Right lung (tissue), 5 donors: ENCODE data around the gene ARFGAP1. TPM values are rescaled to one million over a fixed set of nuclear protein-coding genes. Genes with fewer than 3 reads are reported as not detected.

Experiments
- DNase-seq, 2 donors: peaks; one replicate each; pipeline ENCODE4 v3.0.0-alpha.2; 2013
- polyA plus RNA-seq, 5 donors: library from polyadenylated mRNA; unstranded; fragments of 120-200 nt; gene quantifications; one replicate each; pipeline versions ENCODE4 v1.2.1 to v1.2.3, GENCODE V29; 2013; ENCODE audit warnings: inconsistent platforms in 1 of 5, low replicate concordance in 1 of 5; ENCODE audit not compliant: insufficient read length in 5 of 5, insufficient read depth in 1 of 5

The ARFGAP1 gene
- polyA plus RNA-seq, 5 donors: 50.4 to 83.7 (median 64.2) TPM

DNA sequence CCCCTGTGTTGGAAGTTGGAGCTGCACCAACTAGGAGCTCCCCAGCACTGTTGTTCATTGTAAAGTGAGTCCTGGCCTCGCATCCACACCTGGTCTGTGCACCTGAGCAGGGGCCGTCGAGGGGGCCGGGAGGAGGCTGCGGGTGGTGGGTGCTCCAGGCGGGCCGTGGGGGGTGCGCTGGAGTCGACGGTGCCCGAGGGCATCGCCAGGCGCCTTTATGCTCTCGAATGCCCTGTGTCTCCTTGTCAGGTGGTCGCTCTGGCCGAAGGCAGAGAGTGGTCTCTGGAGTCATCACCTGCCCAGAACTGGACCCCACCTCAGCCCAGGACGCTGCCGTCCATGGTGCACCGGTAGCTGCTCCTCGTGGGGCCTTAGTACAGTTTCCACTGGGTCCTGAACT is 4.3 kb downstream of the ARFGAP1 start:
- DNase-seq: no peak

DNA sequence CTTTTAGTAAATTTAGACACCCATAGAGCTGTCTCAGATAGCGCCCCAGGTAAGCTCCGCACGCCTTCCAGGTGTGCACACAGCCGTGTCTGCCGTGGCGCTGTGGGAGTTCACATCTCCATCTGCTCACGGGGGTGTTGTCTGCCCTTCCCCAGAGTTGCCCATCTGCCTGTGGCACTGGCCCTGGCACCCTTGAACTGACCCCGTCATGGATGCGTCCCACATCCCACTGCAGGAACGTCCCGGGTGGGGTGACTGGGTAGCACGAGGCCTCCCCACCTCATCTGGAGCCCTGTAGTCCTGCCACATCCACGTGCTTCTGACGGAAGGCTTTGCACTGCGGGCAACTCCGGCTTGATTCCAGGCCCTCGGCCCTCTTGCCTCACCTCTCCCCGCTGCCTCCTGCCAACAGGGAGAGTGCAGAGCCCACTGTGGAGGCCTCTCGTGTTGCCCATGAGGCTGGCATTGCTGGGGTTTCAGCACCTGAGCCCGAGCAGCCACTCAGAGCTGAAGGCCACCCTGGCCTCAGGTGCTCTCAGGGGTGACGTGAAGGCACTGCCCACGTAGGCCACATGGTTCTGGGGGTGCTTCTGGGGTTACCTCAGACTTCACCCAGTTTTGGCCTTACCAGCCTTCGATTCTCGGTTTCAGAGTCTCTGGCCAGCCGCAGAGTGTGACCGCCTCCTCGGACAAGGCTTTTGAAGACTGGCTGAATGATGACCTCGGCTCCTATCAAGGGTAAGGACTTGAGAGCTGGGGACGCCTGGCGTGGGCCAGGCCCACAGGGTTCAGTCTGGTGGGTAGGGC is 5.1 kb downstream of the ARFGAP1 start:
- no peak for DNase-seq

DNA sequence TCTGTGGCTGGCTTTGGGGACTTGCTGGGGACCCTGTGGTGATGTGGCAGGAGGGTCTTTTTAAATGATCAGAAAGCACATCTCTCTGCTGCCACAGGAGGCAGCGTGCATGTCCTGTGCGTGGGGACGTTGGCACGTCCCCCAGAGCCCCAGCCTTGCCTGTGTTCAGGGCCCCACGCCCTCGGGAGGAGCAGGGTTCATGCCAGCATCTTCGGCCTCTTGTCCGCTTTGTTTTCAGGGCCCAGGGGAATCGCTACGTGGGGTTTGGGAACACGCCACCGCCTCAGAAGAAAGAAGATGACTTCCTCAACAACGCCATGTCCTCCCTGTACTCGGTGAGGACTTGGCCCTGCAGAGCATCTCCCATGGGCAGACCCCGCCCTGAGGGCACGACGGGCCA is 6.0 kb downstream of the ARFGAP1 start:
- no peak for DNase-seq

DNA sequence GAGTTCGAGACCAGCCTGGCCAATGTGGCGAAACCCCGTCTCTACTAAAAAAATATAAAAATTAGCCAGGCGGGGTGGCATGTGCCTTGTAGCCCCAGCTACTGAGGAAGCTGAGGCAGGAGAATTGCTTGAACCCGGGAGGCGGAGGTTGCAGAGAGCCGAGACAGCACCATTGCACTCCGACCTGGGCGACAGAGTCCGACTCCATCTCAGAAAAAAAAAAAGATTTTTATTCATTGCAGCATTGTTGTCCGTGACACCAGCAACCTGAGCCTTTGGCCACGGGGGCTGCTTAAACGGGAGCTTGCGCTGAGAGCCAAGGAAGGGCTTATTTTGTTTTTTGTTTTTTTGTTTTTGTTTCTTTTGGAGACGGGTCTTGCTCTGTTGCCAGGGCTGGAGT is 7.3 kb downstream of the ARFGAP1 start:
- DNase-seq: no peak

DNA sequence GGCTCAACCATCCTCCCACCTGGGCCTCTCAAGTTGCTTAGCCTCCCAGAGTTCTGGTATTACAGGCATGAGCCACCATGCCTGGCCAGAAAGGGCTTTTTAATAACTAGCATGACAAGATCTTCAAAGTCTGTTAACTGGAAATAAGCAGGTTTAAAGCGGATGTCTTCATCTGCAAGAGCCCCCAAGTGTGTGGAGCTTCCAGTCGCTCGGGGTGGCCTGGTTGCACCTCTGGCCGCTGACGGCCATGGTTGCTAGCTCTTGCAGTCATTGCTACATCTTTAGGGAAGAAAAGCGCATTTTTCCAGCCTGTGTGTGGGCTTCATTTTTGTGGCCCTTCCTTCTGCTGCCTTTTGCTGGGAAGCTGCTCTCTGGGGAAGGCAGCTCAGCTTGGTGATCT is 7.8 kb downstream of the ARFGAP1 start:
- DNase-seq: no peak

DNA sequence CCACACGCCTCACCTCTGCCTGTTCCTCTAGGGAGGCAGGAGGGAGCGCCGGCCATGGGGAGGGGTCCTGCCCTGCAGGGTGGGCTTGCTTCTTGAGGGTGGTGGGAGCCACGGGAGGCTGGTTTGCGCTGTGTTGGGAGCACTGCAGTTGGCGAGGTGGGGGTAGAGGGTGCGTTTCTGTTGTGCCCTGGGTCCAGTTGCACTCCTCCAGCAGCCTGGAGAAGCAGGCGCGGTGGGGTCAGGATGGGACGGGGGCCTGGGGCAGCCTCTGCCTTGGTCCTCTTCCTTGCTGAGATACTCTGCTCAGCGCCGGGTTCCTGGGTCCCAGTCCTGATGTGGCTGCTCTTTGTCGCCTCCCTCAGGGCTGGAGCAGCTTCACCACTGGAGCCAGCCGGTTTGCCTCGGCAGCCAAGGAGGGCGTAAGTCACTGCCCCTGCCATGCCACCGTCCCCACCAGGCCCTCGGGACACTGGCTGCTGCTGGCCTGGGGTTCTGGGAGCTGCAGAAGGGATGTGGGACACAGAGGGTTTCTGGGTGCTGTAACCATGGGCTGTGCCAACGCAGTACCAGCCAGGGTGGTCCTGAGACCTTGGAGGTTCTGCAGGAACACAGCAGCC is 8.4 kb downstream of the ARFGAP1 start:
- no peak for DNase-seq

DNA sequence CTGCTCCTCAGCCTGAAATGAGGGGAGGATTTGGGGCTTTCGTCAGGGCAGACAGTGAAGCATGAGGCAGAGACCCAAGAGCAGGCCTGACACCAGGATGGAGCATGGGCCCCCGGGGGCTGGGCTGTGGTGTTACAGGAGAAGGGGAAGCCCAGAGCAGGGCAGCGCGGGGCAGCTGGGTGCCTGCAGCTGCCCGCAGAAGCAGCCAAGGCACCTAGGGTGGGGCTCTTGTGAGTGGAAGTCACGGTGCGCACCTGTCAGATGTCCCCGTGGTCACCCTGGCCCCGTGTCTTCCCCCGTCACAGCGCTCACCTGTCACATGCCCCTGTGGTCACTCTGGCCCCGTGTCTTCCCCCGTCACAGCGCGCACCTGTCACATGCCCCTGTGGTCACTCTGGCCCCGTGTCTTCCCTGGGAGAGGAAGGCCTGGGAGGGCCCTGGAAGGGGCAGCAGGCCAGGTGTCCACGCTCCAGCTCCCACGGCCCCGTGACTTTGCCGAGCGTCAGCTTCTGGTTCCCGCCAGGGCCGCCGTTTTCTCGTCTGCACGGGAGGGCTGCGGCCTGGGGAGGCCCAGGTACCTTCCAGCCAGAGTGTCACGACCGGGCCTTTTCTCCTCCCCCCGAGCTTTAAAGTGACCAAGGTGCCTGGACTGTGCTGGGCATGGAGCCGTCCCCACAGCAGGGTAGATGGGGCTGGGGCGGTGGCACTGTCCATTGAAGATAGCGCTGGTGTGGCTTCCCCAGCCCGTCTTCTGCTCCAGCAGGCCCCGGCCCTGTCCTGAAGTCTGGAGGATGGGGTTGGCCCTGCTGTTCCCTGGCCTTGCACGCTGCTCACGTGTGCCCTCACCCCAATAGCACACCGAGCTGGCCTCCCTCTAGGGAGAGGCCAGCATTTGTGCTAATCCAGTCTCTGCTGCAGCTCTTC is 9.4 kb downstream of the ARFGAP1 start:
- no peak for DNase-seq

DNA sequence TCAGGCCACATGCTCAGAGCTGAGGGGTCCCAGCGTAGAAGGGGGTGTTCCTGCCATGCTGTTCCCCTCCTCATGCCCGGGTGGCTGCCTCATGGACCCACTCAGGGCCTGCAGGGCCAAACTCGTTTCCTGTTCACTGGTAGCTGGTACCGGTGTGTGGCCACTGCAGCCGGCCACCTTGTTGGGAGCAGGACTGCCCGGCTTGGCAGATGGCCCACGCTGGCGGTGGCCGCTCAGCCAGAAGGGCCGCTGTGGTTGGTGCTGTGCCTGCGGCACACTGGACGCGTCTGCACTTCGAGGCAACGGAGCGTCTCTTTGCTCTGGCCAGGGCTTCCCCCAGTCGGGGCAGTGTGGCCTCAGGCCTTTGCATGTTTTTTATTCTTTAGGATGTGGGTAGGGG is 10.3 kb downstream of the ARFGAP1 start:
- no peak for DNase-seq

DNA sequence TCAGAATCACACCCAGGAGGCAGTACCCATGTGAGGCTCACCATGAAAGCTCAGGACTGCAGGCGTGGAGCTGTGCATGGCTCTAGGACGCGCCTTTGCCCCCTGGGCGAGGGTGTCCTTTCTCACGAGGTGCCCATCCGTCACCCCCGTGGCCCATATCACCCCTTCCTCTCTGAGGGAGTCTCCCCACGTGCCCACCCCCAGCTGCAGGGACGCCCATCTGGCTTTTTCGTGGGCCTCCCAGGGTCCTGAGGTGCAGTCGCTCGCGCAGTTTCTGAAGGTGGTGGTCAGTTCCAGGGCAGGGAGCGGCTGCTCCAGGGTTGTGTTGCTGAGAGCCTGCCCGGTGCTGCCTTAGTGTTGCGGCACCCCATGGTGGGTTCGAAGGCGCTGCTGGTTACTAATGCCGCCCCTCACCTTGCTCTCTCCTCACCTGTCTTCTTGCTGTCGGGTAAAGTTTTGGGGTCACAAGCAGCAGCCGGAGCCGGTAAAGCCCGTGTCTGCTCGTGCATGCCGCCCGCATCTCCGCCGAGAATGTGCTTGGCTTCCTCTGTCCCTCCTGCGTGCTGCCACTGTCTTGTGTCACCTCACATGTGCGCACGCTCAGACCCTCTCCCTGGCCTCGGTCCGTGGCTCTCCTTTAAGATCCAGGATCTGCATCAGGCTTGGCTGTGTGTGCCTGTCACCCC is 10.9 kb downstream of the ARFGAP1 start:
- no peak for DNase-seq

DNA sequence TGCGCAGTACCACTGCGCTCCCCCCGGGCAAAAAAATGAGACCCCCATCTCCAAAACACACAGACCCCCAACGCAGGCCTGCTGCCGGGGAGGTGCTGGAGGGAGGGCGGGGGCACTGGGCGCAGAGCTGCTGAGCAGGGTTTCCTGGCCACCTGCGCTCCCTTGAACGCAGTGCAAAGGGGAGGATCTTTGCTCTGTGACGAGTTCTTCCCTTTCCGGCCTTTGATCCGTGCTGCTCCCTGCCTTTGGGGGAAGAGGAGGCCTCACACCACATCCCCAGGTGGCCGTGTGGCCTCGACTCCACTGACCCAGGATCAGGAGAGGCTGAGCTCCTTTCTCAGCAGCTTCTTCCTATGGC is 11.4 kb downstream of the ARFGAP1 start:
- no peak for DNase-seq

DNA sequence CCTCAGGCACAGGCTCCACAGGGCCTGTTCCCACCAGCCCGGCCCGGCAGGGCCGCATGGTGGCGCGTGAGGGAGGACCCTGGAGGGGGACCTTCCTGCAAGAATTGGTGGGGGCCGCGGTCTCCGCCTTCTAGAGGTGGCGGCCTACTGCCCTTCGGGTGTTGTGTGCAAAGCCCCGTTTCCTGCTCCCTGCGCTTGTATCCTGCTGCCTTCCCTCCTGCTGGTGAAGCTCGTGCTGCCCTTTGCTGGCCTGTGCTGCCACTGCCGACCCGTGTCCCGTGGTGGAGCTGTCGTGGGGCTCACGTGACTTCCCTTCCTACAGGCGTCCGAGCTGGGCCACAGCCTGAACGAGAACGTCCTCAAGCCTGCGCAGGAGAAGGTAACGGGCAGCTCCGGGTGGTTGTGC is 11.9 kb downstream of the ARFGAP1 start:
- DNase-seq: no peak

DNA sequence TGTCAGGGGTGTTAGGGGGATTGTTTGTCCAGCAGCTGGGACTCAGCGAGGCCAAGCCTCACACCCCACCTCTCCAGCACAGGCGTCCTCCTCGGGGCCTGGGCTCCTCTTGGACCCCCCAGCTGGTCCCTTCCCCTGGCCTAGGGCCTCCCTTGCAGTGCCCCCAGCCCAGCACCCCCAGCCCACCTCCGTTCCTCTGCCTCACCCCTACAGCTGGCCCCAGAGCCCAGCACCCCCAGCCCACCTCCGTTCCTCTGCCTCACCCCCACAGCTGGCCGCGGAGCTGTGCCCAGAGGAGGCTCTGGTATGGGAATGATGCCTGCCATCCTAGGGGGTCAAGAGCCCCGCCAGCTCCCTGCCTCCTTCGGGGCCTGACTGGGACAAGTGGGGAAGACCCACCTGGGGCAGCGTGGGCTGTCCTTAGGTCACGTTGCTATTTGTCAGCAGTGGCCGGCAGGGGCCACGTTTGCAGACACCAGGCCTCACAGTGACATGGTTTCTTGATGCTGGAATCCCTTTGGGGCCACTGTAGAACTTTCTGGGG is 12.4 kb downstream of the ARFGAP1 start:
- no peak for DNase-seq

DNA sequence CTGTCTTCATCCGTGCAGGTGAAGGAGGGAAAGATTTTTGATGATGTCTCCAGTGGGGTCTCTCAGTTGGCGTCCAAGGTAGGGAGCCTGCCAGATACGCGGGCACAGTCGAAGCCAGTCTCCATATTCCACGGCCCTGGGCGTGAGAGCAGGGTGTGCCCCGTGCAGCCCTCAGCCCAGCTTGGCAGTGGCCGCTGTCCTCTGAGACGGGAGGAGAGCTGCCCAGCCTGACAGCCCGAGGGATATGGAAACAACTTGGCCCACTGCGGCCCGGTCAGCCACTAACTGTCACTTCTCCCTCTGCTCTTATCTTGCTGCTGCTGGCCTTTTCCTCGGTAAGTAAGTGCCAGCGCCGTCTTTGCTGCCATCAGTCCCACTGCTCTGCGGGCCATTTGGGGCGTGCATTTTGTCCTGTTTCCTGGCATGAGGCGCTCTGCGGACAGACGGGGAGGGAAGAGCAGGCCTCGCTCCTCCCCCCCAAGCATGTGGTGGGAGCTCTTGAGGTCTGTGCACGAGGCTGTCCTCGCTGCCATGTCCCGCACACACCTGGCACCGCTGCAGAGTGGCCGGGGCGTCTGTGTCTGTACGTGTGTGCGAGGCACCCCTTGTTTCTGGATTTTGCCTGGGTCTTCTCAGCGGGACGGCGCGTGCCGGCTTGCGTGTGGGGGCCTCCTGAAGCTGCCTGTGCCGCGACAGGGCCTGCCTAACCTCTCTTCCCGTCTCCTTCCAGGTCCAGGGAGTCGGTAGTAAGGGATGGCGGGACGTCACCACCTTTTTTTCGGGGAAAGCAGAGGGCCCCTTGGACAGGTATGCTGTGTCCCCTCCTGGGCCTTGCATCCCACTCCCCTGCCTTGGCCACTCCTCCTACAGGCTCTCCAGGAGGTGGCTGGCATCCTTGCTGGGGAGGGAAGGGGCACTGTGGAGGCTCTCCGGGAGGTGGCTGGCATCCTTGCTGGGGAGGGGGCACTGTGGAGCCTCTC is 13.3 kb downstream of the ARFGAP1 start:
- DNase-seq: no peak

DNA sequence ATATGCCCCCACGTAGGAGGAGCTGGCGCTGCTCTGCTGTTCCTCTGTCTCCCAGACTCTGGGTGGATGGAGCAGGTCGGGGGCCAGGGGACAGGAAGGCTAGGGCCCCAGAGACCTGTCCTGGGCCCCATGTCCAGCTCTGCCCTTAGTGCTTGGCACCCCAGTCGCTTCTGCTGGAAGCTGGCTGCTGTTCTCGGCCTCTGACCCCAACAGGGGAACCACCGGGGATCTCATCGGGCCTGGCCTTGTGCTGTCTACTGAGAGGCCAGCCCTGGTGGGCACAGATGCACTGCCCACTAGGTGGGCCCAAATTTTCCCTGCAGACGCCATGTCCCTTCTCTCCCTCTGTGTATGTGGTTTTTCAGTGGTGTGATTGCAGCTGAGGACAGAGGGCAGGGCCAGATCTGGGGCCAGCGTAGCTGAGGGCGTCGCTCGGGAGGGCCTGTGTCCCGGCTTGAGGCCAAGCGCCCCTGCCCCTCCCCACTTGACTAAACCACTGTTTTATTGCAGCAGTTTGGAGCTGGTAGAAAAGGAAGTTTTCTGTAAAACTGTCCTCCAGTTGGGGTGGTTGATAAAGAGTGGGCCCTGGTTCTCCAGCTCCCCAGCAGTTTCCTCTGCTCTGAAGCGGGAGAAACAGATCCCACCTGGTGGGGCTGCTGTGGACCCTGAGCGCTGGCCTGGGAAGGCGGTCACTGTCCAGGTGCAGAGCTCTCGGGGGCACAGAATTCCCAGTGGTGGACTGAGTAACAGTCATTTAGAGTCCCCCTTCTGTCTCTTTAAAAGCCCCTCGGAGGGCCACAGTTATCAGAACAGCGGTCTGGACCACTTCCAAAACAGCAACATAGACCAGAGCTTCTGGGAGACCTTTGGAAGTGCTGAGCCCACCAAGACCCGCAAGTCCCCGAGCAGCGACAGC is 14.4 kb downstream of the ARFGAP1 start:
- DNase-seq: no peak

DNA sequence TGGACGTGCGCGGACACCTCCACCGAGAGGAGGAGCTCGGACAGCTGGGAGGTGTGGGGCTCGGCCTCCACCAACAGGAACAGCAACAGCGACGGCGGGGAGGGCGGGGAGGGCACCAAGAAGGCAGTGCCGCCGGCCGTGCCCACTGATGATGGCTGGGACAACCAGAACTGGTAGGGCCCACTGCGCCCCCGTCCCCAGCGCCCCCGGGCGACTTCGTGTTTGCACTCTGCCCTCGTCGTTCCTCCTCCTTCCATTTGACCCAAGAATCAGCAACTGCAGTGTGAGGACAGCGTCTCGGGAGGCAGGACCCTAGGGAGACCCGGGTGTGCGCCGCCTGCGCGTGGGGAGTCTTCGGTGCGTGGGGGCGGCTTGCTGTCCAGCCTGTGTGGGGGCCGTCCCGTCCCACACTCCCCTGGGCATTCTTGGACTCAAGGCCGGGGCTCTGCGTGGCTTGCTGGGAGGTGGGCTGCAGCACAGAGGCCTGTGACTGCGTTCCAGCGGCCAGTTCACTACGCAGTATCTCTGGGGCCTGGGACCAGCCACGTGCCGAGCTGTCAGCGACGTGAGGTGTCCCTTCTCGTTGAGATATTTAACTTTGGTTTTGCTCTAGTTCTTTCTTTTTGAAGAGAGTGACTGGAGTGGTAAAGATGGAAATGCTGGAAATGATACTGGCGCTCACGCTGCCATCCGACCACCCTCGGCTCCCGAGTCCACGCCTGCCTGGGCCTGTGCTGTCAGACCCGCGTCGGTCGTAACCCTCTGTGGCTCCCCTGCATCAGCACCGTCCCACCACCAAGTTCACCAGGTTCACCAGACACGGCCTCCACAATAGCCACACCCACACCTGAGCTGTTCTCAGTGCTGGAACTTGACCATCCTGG is 15.3 kb downstream of the ARFGAP1 start:
- DNase-seq: no peak

DNA sequence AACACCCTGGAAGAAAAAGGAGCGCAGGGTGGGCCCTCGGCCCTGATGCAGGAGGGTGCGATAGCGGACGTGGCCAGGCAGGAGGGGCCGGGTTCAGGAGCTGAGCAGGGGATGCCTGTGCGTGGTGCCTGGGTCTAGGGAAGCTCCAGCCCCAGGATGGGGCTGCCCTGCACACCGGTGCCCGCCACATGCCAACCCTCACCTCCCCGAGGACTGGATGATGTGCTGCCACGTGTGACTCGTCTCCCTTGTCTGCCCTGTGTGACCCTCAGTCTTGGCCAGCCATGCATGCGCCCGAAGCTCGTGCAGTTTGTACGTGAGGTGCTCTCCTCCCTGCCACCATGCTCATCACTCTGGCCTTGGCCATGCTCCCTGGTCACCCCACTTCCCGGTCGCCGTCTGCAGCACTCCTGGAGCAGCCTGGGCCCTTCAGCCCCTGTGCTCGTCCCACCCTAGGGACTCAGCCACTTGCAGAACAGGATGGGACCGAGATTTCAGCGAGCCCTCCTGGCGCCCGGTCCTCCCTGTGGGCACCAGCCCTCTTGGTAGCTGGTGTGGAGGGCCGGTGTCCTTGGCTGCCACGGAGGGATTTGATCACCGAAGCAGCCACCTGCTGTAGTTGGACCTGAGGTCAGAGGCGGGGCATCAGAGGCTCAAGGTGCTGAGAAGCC is 16.1 kb downstream of the ARFGAP1 start:
- no peak for DNase-seq

DNA sequence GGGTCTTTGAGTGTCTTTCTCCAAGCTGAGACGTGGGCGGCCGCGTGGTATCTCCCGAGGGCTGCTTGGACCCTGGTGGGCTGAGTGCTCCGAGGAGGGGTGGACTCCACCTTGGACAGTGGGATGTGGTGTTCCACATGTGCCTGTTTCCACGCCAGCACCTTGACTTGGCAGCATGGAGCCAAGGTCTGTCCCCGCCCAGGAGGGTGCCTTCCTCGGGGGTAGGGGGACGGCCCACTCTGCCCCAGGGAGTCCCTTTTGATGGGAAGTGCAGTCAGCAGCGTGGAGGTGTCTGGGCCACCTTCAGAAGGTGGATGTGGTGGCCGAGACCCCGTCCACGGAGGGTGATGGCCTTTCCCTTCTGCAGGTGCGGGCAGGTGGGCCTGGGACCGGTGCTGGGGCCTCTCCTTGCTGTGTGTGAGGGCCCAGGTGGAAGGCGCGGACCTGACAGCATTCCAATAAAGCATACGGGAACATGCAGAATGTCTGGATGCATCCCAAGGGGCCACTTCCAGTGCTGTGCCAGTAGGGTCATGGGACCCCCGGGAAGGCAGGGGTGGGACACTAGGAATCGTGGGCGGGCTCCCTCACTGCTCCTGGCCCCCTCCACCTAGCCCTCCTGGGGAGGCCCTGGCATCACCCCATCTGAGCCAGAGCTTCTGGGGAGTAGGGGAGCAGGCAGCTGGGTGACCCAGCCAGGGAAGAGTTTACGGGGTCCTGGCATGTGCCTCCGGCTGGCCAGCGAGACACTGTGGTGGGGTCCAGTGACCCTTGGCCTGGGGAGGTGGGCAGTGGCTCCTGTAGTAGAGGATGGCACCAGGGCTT is 16.9 kb downstream of the ARFGAP1 start:
- no peak for DNase-seq
